Naive B cell (primary cell): ENCODE measurements around the gene SPTBN1. TPM values are rescaled to one million over a fixed set of nuclear protein-coding genes. Genes with fewer than 3 reads are reported as not detected.
A peak's percentile ranks its signal among the peaks of the same experiment; 100 is the strongest.
"Not testable (repeated sequence)": the region's sequence is repeated elsewhere in the genome, so short reads cannot be mapped to it uniquely, and the experiment has no call there.

Source experiments
- ATAC-seq, 2 donors: fragments of 150-1000 bp; cut with Tn5 transposase; 2 replicates each; pipeline ENCODE4 v1.10.0; 2021; ENCODE audit warnings: low read depth in 2 of 2, mild to moderate bottlenecking in 2 of 2, moderate library complexity in 2 of 2
- DNase-seq: peaks from one replicate; pipeline ENCODE4 v3.0.0; 2022
- H3K27ac Mint-ChIP-seq, 6 donors: one replicate each; pipeline ENCODE4 v1.8.0; 2020 to 2022; ENCODE audit warnings: mild to moderate bottlenecking in 6 of 6, mixed read lengths in 6 of 6, moderate library complexity in 5 of 6, inconsistent platforms in 2 of 6
- H3K27me3 Mint-ChIP-seq, 3 donors: one replicate each; pipeline ENCODE4 v1.8.0; 2021 to 2022; ENCODE audit warnings: mixed read lengths in 3 of 3, mild to moderate bottlenecking in 1 of 3
- H3K36me3 Mint-ChIP-seq, 2 donors: one replicate each; pipeline ENCODE4 v1.8.0; 2020 to 2022; ENCODE audit warnings: mixed read lengths in 2 of 2, inconsistent platforms in 1 of 2, mild to moderate bottlenecking in 1 of 2
- H3K4me1 Mint-ChIP-seq, 3 donors: one replicate each; pipeline ENCODE4 v1.8.0; 2020 to 2022; ENCODE audit warnings: mixed read lengths in 3 of 3, inconsistent platforms in 1 of 3, mild to moderate bottlenecking in 1 of 3, moderate library complexity in 1 of 3
- H3K4me3 Mint-ChIP-seq, 8 donors: one replicate each; pipeline ENCODE4 v1.8.0; 2020 to 2022; ENCODE audit warnings: mild to moderate bottlenecking in 8 of 8, mixed read lengths in 8 of 8, moderate library complexity in 8 of 8, inconsistent platforms in 2 of 8
- H3K9me3 Mint-ChIP-seq, 7 donors: one replicate each; pipeline ENCODE4 v1.8.0; 2020 to 2022; ENCODE audit warnings: mixed read lengths in 7 of 7, mild to moderate bottlenecking in 5 of 7, inconsistent platforms in 2 of 7, moderate library complexity in 1 of 7
- polyA plus RNA-seq, 6 donors: library from polyadenylated mRNA; unstranded; fragments of 300-500 nt; fragmentation: Illumina TruSeq; gene quantifications; one replicate each; pipeline ENCODE4 v1.2.3, GENCODE V29; 2021; ENCODE audit warnings: low read depth in 6 of 6

The SPTBN1 gene
- polyA plus RNA-seq, 6 donors from 2014 or later: 4.1 to 72.6 (median 24.2) TPM

- peaks cover 0 to 21% (median 4%) of the 10 kb centered on the region in 7 donors for H3K9me3 Mint-ChIP-seq
- no peak for DNase-seq
- ATAC-seq: no peak
- no peak overlapping the region for H3K27ac Mint-ChIP-seq
- H3K36me3 Mint-ChIP-seq: no peaks in the 10 kb centered on the region
- H3K4me3 Mint-ChIP-seq: no peak overlapping the region
- peaks cover 0 to 12% (median 0%) of the 10 kb centered on the region in 3 donors for H3K27me3 Mint-ChIP-seq
- H3K4me1 Mint-ChIP-seq: no peaks in the 10 kb centered on the region
These were observed 25.6 kb downstream of the SPTBN1 start for GRCh38 chr2:54481686-54482085.

GRCh38 chr2:54482715-54483114 is 26.6 kb downstream of the SPTBN1 start:
- Mint-ChIP-seq H3K36me3 (no peaks in the 10 kb centered on the region), H3K27me3 (peaks cover 0 to 12% (median 0%) of the 10 kb centered on the region in 3 donors)

GRCh38 chr2:54483426-54483825 is 27.3 kb downstream of the SPTBN1 start:
- ATAC-seq: no peak
- no peak overlapping the region for H3K4me3 Mint-ChIP-seq
- peaks cover 0 to 21% (median 4%) of the 10 kb centered on the region in 7 donors for H3K9me3 Mint-ChIP-seq
- DNase-seq: no peak
- peak overlapping the region in 1 of 6 donors; percentile 78 for H3K27ac Mint-ChIP-seq
- H3K4me1 Mint-ChIP-seq: no peaks in the 10 kb centered on the region
- peaks cover 0 to 12% (median 0%) of the 10 kb centered on the region in 3 donors for H3K27me3 Mint-ChIP-seq
- no peaks in the 10 kb centered on the region for H3K36me3 Mint-ChIP-seq

More at GRCh38 chr2:54482715-54483114, 26.6 kb downstream of the SPTBN1 start:
- no peak overlapping the region for H3K27ac Mint-ChIP-seq
- no peaks in the 10 kb centered on the region for H3K4me1 Mint-ChIP-seq
- no peak overlapping the region for H3K4me3 Mint-ChIP-seq
- DNase-seq (no peak), ATAC-seq (no peak)
- peaks cover 0 to 21% (median 4%) of the 10 kb centered on the region in 7 donors for H3K9me3 Mint-ChIP-seq

DNA sequence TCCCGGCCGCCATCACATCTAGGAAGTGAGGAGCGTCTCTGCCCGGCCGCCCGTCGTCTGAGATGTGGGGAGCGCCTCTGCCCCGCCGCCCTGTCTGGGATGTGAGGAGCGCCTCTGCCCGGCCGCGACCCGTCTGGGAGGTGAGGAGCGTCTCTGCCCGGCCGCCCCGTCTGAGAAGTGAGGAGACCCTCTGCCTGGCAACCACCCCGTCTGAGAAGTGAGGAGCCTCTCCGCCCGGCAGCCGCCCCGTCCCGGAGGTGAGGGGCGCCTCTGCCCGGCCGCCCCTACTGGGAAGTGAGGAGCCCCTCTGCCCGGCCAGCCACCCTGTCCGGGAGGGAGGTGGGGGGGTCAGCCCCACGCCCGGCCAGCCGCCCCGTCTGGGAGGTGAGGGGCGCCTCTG is 29.6 kb downstream of the SPTBN1 start:
- H3K36me3 Mint-ChIP-seq: not testable (repeated sequence)
- peaks cover 0 to 12% (median 4%) of the 10 kb centered on the region in 7 donors for H3K9me3 Mint-ChIP-seq

GRCh38 chr2:54486766-54487165 is 30.6 kb downstream of the SPTBN1 start:
- no peak overlapping the region for H3K4me3 Mint-ChIP-seq
- H3K27ac Mint-ChIP-seq: no peak overlapping the region
- H3K9me3 Mint-ChIP-seq: peaks cover 0 to 12% (median 4%) of the 10 kb centered on the region in 7 donors

More for the DNA sequence above, 29.6 kb downstream of the SPTBN1 start:
- not testable (repeated sequence) for DNase-seq, ATAC-seq, H3K4me1 Mint-ChIP-seq, H3K4me3 Mint-ChIP-seq, H3K27ac Mint-ChIP-seq
- peaks cover 4 to 16% (median 6%) of the 10 kb centered on the region in 3 donors for H3K27me3 Mint-ChIP-seq

DNA sequence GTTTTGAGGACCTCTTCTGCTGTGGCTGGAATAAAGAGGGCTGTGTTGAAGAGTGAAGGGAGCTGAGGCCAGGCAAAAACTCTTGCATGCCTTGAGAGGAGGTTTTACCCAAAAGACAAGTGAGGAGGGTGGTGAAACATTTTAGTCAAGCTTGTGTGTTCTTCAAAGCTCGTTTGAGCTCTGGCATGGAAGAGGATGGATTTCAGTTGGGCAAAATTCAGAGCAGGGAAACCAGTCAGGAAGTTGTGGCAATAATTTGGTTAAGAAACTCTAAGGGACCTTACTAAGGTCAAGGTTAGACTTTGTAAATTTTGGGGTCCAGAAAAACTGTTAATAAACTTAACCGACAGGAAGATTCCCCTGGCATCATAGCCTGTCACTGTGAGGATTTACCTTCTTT is 34.7 kb downstream of the SPTBN1 start:
- no peak overlapping the region for H3K27ac Mint-ChIP-seq
- no peak for ATAC-seq
- H3K4me3 Mint-ChIP-seq: no peak overlapping the region

More at GRCh38 chr2:54486766-54487165, 30.6 kb downstream of the SPTBN1 start:
- no peaks in the 10 kb centered on the region for H3K4me1 Mint-ChIP-seq
- peaks cover 6 to 16% (median 9%) of the 10 kb centered on the region in 3 donors for H3K27me3 Mint-ChIP-seq
- ATAC-seq (no peak), DNase-seq (no peak)
- no peaks in the 10 kb centered on the region for H3K36me3 Mint-ChIP-seq

DNA sequence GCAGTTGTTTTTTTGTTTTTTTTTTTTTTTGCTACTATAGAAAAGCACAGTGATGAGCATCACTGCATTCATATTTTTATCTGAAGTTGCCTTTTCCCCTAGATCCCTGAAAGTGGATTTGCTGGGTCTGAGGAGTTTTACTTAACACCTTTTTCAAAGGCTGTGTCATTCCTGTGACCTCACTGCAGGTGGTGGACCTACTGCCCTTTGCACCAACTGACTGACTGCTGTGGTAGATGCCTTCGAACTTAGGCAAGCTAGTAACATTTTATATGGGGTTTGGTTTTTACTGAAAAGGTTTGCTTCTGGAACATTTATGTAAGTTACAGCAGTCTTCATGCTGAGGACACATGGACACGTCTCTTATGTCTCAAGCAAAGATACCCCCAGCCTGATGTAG is 36.2 kb downstream of the SPTBN1 start:
- Mint-ChIP-seq H3K4me3 (no peak overlapping the region), H3K27me3 (peaks cover 6 to 17% (median 9%) of the 10 kb centered on the region in 3 donors), H3K36me3 (no peaks in the 10 kb centered on the region), H3K4me1 (no peaks in the 10 kb centered on the region), H3K9me3 (no peaks in the 10 kb centered on the region), H3K27ac (no peak overlapping the region)
- DNase-seq (no peak), ATAC-seq (no peak)

More for the DNA sequence above, 34.7 kb downstream of the SPTBN1 start:
- Mint-ChIP-seq H3K4me1 (no peaks in the 10 kb centered on the region), H3K27me3 (peaks cover 6 to 17% (median 9%) of the 10 kb centered on the region in 3 donors), H3K9me3 (peaks cover 0 to 3% (median 0%) of the 10 kb centered on the region in 7 donors), H3K36me3 (no peaks in the 10 kb centered on the region)
- no peak for DNase-seq

DNA sequence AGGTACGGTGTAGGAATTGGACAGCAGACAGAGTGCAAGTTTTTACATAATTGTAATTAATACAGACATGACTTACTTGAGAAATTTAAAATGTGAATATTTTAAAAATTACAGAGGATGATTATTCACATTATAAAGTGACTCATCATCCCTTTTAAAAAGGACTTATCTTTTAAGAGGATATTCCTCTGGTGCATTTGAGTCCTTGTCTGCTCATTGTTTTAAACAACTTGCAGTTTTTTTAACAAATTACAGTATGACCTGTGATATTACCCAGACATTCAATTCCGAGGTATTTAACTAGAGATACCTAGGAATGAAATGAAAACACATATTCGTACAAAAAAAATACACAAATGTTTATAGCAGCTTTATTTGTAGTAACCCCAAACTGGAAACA is 38.0 kb downstream of the SPTBN1 start:
- no peak for ATAC-seq
- H3K4me1 Mint-ChIP-seq: no peaks in the 10 kb centered on the region
- H3K27ac Mint-ChIP-seq: no peak overlapping the region
- no peaks in the 10 kb centered on the region for H3K9me3 Mint-ChIP-seq
- H3K4me3 Mint-ChIP-seq: no peak overlapping the region
- H3K27me3 Mint-ChIP-seq: peaks cover 6 to 17% (median 9%) of the 10 kb centered on the region in 3 donors
- no peak for DNase-seq
- H3K36me3 Mint-ChIP-seq: no peaks in the 10 kb centered on the region

DNA sequence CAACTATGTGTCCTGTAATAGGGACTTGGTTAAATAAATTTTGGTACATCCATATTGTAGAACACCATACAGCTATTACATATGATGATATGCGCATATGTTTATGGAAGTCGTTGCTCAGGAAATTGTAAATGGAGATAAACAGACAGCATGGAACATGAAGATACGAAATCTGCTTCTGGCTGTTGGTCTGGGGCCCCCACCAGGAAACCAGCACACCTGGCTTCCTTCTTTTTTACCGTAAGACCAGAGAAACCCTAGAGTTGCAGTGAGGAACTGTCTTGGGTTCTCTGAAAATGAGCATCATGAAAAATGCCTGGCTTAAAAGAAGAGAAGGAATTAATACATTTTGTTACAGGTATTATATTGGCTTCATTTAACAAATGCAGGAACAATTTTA is 40.8 kb downstream of the SPTBN1 start:
- Mint-ChIP-seq H3K36me3 (no peaks in the 10 kb centered on the region), H3K27me3 (peaks cover 0 to 8% (median 4%) of the 10 kb centered on the region in 3 donors), H3K4me3 (no peak overlapping the region), H3K27ac (no peak overlapping the region), H3K4me1 (no peaks in the 10 kb centered on the region), H3K9me3 (no peaks in the 10 kb centered on the region)
- DNase-seq: no peak
- peak in 1 of 2 donors; percentile 27 for ATAC-seq

GRCh38 chr2:54497763-54498680 is 41.9 kb downstream of the SPTBN1 start:
- peaks cover 0 to 8% (median 4%) of the 10 kb centered on the region in 3 donors for H3K27me3 Mint-ChIP-seq
- no peak overlapping the region for H3K27ac Mint-ChIP-seq
- no peak overlapping the region for H3K4me3 Mint-ChIP-seq
- H3K9me3 Mint-ChIP-seq: no peaks in the 10 kb centered on the region
- ATAC-seq: no peak
- H3K4me1 Mint-ChIP-seq: no peaks in the 10 kb centered on the region
- no peaks in the 10 kb centered on the region for H3K36me3 Mint-ChIP-seq
- DNase-seq: no peak

DNA sequence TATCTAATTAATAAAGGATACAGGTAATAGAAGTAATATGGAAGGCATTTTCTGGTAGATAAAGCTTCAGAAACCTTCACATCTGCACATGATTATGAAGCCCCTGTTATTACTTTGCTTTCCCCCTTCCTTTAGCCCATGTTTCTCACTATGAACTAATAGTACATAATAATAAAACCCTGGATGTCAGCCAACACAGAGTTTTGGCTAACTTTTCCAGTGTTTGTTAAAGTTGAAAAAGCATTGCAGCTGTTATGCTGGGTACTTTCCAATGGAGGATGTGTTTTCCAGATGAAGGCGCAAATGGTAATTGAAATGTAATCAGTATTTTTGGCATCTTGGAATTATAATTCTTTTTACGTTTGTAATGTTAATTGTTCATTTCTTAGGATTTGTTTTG is 43.5 kb downstream of the SPTBN1 start:
- Mint-ChIP-seq H3K4me1 (no peaks in the 10 kb centered on the region), H3K36me3 (no peaks in the 10 kb centered on the region), H3K4me3 (no peak overlapping the region), H3K27ac (no peak overlapping the region), H3K9me3 (no peaks in the 10 kb centered on the region), H3K27me3 (peaks cover 0 to 6% (median 4%) of the 10 kb centered on the region in 3 donors)
- ATAC-seq: no peak
- DNase-seq: no peak

- H3K36me3 Mint-ChIP-seq: no peaks in the 10 kb centered on the region
- no peaks in the 10 kb centered on the region for H3K4me1 Mint-ChIP-seq
- no peaks in the 10 kb centered on the region for H3K9me3 Mint-ChIP-seq
- peak overlapping the region in 1 of 8 donors; percentile 32 for H3K4me3 Mint-ChIP-seq
- ATAC-seq (no peak), DNase-seq (no peak)
- H3K27ac Mint-ChIP-seq: peak overlapping the region in 1 of 6 donors; percentile 62
- H3K27me3 Mint-ChIP-seq: no peaks in the 10 kb centered on the region
These were observed 44.5 kb downstream of the SPTBN1 start for GRCh38 chr2:54500404-54501205.

- no peaks in the 10 kb centered on the region for H3K36me3 Mint-ChIP-seq
- DNase-seq (no peak), ATAC-seq (no peak)
- no peaks in the 10 kb centered on the region for H3K4me1 Mint-ChIP-seq
- H3K27ac Mint-ChIP-seq: no peak overlapping the region
- no peaks in the 10 kb centered on the region for H3K27me3 Mint-ChIP-seq
- H3K4me3 Mint-ChIP-seq: no peak overlapping the region
- no peaks in the 10 kb centered on the region for H3K9me3 Mint-ChIP-seq
These were observed 46.6 kb downstream of the SPTBN1 start for GRCh38 chr2:54502731-54503130.
